Stimulated activated CD8-positive, alpha-beta memory T cell treated with anti-CD3 and anti-CD28 coated beads, Interleukin-7, amount 100 ng/mL, for 24 hours (primary cell): ENCODE results near the gene ZNF655.
"Not testable (repeated sequence)": the region's sequence is repeated elsewhere in the genome, so short reads cannot be mapped to it uniquely, and the experiment has no call there.

Source experiments
- DNase-seq: peaks from one replicate; pipeline ENCODE4 v3.0.0-alpha.2; 2020; ENCODE audit warnings: low read depth

The ZNF655 gene, protein sequence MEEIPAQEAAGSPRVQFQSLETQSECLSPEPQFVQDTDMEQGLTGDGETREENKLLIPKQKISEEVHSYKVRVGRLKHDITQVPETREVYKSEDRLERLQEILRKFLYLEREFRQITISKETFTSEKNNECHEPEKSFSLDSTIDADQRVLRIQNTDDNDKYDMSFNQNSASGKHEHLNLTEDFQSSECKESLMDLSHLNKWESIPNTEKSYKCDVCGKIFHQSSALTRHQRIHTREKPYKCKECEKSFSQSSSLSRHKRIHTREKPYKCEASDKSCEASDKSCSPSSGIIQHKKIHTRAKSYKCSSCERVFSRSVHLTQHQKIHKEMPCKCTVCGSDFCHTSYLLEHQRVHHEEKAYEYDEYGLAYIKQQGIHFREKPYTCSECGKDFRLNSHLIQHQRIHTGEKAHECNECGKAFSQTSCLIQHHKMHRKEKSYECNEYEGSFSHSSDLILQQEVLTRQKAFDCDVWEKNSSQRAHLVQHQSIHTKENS

DNA sequence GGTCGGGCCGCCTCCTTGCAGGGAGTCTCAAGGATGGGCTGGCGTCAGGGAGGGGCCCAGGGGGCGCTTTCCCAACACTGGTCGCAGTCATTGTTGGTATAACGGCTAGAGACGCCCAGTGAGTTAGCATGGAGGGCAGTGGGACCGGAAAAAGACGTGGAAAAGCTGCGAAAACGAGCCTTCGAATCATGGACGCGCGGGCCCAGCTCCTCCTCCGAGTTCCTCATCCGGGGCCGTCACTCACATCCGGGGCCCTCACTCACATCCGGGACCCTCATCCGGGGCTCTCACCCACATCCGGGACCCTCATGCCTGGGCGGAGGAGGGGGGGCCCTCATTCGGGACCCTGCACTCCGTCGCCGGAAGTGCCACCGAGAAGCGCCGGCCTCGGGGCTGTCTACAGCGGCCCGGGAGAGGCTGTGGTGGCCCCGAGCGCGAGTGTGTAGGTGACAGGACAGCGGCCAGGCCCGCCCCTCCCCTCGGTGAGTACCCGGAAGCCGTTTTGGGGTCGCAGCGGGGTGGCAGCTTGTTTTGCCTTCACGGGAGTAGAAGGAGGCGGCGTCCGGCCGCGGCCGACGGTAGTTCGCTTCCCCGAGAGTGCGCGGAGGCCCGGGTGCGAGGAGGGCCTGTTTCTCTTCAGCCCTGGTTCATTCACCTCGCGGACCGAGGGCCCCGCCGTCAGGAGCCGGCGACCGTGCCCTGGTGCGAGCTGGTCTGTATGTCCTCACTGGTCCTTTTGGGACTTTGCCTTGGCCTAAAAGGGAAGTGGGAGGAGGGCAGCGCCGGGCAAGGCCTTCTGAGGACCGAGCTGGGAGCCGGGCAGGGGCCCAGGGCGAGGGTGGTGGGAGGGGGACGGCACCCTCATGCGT lies at the start of gene ZNF655:
TSS of gene ZNF655 (plus strand) at position 337 of the 869 bp plus-strand sequence. CDS start 1,918 bp downstream, outside the sequence.
- DNase-seq: peak; percentile 85

DNA sequence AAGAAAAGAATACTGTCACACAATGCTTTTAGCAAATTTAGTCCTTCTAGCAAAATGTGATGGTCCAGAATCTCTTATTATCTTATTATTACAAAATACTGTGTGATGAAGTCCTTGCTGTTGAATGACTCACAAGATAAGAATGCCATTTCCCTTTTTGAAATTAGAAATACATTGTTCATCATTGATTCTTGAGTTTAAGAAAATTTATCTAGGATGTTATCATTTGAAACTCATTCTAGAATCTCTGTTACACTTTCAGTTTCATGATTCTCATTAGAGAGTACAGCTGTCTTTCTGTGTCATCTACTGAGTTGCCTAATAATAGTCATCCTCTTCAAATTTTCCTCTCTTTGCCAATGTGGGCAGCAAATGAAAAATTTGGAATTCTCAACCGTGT lies 44.4 kb upstream of the ZNF655 start:
- DNase-seq: no peak

DNA sequence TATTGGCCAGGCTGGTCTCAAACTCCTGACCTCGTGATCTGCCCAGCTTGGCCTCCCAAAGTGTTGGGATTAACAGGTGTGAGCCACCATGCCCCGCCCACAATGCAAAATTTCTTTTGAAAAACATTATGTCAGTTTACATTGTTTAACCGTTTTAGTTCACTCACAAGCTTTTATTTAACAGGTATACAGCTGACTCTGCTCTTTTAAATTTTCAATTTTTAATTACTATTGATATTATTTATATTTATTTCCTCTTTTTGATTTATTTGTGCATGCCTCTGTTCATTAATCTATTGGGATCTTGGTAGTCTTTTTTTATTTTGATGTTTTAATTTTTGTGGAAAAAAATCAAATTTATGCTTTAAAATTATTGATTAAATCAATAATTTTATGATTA lies 37.0 kb upstream of the ZNF655 start:
- no peak for DNase-seq

DNA sequence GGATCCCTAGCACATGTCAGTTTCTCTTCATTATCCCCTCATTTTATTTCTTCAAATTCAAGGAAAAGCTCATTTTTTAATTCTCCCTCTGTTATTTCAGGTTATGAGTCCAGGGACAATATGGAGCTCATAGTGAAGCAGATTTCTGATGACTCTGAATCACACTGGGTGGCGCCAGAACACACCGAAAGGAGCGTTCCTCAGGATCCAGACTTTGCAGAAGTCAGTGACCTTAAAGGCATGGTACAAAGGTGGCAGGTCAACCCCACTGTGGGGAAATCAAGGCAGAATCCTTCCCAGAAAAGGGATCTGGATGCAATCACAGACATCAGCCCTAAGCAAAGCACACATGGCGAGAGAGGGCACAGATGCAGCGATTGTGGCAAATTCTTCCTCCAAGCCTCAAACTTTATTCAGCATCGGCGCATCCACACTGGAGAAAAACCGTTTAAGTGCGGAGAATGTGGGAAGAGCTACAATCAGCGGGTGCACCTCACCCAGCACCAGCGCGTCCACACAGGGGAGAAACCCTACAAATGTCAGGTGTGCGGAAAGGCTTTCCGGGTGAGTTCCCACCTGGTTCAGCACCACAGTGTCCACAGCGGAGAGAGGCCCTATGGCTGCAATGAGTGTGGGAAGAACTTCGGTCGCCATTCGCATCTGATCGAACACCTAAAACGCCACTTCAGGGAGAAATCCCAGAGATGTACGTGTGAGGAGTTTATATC lies 32.6 kb upstream of the ZNF655 start:
- no peak for DNase-seq

DNA sequence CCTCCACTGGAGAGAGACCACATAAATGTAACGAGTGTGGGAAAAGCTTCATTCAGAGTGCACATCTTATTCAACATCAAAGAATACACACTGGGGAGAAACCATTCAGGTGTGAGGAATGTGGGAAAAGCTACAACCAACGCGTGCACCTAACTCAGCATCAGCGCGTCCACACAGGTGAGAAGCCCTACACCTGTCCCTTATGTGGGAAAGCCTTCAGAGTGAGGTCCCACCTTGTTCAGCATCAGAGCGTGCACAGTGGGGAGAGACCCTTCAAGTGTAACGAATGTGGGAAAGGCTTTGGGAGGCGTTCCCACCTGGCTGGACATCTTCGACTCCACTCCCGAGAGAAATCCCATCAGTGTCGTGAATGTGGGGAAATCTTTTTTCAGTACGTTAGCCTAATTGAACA lies 27.1 kb upstream of the ZNF655 start:
- DNase-seq: no peak

DNA sequence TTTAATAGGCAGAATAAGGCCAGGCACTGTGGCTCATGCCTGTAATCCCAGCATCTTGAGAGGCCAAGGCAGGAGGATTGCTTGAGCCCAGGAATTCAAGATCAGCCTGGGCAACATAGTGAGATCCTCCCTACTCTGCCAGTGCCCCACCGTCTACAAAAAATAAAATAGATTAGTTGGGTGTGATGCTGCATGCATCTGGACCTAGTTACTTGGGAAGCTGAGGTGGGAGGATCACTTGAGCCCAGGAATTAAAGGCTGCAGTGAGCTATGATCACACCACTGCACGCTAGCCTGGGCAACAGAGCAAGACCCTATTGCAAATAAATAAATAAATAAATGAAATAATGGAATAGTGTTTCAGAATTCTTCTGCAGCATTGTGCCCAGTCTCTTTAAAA lies 22.8 kb upstream of the ZNF655 start:
- no peak for DNase-seq

DNA sequence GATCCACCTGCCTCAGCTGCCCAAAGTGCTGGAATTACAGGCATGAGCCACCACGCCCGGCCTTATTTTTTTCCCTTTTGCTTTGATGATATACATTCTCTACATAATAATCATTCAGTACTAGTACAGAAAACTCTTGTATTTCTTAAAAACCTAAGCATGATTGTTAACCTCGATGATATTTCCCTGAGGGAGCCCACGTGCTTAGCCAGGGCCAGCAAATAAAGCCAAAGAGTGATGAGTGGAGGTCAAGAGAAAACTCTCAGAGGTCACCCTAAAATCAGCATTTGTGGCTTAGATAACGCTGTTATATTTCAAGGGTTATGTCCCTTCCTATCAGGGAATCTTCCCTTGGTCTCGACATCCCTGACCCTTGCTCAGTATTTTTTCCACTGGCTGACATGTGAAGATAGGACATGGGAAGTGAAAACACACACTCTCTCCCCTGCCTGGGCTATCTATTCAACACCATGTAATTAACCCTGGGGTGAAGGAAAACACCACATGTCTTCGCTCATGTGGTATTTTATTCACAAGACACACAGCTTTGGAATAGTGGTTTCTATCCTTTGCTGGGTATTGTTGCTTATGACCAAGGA lies 19.1 kb upstream of the ZNF655 start:
- no peak for DNase-seq

DNA sequence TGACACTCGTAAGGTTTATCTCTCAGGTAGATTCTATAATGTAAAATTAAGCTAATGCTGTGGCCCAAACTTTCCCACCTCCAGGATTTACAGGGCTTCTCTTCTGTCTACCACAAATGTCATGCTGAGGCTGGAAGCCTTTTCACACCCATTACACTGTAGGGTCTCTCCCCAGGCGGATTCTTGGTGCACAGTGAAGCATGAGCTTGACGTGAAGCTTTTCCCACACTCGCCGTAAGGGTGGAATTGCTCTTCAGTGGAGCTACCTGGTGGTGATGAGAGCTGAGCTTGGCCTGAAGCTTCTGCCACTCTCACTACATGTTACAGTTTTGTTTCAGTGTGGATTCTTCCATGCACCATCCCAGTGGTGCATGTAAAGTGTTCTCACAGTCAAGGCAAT lies 17.9 kb upstream of the ZNF655 start:
- no peak for DNase-seq

DNA sequence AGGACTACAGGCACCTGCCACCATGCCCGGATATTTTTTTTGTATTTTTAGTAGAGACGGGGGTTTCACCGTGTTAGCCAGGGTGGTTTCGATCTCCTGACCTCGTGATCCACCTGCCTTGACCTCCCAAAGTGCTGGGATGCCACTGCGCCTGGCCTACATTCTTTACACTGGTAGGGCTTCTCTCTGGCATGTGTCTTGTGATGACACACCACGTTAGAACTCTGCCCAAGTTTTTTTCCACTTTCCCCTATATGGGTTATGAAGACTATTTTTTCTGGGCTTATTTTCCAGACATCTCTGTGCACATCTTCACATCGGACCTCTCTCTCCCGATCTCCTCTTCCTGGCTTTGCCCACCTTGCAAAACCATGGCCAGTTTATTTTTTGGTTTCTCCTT lies 17.2 kb upstream of the ZNF655 start:
- no peak for DNase-seq

DNA sequence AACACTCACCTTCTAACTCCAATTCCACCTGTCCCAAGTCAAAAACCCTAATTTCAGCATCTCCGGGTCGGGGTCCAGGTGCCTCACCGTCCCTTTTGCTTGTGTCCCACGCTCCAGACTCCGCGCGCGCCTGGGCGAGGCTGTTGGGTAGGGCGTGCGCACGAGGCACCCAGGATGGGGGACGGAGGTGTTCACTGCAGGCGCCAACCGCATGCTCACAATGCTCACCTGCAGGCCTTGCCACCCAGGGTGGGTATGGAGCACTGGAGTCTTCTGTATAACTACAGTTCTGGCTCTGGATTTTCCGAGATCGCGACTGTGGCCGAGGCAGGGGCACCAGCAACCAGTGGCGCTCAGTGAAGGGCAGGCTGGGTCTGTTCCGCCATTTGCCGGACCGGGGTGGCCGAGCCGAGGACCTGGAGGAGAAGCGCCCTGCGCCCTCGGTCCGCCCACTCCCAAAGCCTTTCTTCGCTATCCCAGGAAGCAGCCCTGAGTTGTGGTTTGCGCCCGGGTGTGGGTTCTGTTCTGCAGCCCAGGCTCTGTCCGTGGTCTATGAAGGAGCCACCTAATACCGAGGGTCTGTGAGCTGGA lies 15.3 kb upstream of the ZNF655 start:
- DNase-seq: no peak

DNA sequence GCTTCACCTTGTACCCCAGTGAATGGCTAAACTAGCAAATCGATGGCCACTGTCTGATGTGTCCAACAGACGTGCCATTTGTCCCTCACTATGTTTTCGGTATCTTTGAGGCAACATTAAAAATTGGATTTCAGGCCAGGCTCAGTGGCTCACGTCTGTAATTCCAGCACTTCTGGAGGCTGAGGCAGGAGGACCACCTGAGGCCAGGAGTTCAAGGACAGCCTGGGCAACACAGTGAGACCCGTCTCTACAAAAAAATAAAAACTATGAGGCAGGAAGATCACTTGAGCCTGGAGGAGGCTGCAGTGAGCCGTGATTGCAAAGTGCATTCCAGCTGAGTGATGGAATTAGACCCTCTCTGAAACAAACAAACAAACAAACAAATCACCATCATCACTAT lies 14.5 kb upstream of the ZNF655 start:
- no peak for DNase-seq

DNA sequence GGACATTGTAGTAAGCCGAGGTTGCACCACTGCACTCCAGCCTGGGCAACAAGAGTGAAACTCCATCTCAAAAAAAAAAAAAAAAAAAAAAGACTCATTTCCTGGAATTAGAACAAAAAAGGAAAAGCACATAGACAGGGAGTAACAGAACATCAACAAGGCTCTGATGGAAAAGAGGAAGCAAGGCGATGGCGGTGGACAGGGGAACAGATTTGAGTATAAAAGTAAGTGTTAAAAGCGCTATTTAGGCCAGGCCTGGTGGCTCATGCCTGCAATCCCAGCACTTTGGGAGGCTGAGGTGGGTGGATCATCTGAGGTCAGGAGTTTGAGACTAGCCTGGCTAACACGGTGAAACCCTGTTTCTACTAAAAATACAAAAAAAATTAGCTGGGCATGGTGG lies 13.1 kb upstream of the ZNF655 start:
- DNase-seq: not testable (repeated sequence)

DNA sequence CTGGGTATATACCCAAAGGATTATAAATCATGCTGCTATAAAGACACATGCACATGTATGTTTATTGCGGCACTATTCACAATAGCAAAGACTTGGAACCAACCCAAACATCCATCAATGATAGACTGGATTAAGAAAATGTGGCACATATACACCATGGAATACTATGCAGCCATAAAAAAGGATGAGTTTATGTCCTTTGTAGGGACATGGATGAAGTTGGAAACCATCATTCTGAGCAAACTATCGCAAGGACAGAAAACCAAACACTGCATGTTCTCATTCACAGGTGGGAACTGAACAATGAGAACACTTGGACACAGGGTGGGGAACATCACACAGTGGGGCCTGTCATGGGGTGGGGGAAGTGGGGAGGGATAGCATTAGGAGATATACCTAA lies 8.9 kb upstream of the ZNF655 start:
- not testable (repeated sequence) for DNase-seq

DNA sequence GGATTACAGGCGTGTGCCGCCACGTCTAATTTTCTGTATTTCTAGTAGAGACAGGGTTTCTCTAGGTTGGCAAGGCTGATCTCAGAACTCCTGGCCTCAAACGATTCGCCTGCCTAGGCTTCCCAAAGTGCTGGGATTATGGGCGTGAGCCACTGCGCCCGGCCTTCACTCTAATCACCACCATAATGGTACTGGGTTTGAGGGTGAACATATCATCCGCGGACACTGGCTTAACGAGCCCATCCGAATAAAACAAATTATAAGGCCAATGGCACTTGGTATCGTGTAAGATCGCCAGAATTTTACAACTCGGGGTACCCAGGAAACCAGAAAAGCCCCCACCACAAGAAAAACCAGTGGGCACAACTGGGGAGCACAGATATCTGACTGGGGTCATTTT lies 7.1 kb upstream of the ZNF655 start:
- DNase-seq: no peak

DNA sequence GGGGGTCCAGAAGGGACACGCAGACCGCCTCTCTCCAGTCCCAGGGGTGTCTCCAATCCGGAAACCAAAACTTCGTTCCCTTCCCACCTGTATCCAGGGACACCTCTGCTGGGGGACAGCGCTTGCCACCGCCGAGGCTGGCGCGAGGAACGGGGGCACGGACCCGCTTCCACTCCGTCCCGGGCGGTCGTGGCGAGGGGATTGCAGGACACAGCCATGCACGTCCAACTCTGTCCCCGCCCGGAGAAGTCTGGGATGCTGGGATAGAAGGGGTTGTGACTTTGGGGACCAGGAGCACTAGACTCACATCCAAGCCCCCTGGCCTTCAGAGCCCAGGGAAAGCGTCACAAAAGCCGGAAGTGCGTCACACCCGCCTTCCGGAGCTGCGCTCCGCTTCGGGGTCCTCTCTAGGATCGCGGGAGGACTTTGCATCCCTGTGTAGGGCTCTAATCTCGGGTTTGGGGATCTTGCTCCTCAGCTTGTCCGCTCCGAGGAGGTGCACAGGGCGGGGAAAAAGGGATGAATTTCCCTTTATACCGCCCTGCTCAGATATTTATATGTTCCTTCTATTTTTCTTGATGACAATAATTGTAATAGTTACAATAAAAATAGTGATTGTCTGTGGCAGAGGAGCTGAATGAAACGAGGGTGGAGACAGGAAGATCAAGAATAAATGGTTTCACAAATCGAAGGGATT lies 6.5 kb upstream of the ZNF655 start, which contains the start of gene FAM200A:
TSS of gene FAM200A (minus strand) at position 348 of the 697 bp plus-strand sequence. CDS start 3,707 bp downstream, outside the sequence.
- peak; percentile 69 for DNase-seq

DNA sequence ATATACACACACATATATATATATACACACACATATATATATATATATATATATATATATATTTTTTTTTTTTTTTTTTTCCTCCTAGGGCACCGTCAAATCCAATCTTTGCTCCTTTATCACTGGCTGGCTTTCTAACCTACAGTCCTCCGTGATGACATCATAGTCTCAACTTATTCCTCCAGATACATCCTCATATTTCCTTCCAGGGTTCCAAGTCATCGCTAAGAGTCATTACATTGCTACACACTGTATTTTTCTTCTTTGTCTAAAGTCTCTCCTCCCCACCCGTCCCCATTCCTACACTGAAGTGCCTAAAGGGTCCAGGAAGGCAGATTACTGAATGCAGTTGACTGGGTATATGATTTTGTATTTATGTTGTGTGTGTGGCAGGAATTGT lies 5.4 kb upstream of the ZNF655 start:
- DNase-seq: no peak

DNA sequence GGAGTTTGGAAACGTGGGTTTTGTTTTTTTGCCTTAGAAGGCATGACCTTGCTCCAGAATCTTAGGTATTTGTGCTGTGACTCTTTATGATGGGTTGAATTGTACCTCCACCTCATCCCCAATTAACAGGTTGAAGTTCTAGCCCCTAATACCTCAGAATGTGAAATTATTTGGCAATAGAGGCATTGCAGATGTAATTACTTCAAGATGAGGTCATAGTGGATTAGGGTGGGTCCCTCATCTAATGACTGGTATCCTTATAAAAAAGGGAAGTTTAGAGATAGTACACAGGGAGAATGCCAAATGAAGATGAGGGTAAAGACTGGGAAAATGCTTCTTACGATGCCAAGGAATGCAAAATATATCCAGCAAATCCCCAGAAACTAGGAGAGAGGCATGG lies 3.5 kb upstream of the ZNF655 start:
- DNase-seq: no peak

DNA sequence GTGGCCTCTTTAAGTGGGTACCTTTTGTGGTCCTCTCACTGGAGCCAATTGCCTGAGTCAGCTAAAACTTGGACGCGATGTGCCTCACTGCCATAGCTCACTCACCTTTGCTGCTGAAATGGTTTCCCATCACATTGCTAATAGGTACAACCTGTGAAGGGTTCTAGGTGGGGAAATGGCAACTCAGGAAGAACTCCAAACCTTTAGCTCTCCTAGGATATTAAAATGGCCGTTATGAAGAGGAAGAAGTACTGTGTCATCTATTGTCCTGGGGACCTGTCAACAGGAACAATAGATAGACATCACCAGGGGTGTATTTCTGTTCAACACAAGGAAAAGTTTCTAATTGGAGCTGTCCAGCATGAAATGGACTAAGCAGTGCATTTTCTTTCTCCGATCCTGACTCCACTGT lies 1.2 kb upstream of the ZNF655 start:
- DNase-seq: no peak

DNA sequence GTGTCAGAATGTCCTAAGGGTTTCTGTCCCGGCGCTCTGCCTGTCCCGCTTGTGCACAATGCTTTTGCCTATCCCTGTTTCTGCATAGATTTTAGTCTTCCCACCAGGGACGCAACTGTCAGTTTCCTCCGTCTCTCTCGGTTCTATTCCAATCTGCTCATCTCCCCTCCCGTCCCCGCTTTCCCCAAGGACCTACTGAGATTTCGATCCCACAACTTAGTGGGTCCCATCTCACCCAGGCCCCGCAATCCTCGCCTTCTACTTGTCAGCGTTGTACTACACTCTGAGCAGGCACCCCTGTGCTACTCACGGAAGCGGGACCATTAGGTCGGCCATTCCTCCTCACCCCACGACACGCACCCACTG lies 519 bp upstream of the ZNF655 start:
- DNase-seq: no peak

DNA sequence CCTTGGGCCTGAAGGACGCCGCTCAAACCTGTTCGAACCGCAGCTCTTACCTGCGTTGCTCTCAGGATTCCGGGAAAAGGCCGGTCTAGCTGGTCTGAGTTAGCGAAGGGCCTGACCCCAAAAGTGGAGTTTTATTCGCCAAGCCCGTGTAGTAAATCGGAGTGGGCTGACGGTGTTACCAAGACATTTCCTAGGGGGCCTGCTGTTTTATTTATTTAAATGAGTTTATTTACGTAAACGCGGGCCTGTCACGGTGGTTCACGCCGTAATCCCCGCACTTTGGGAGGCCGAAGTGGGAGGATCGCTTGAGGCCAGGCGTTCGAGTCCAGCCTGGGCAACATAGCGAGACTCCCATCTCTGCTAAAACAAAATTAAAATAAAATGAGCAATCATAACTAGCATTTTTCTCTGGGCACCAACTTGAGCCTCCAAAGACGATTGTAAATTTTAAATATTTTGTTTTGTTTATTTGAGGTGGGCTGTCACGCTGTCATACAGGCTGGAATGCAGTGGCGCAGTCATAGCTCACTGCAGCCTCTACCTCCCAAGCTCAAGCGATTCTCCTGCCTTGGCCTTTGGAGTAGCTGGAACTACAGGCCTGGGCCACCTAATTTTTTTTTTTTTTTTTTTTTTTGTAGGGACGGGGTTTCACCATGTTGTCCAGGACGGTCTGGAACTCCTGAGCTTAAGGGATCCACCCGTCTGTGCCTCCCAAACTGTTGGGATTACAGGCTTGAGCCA lies 903 bp downstream of the ZNF655 start:
- no peak for DNase-seq
